Measurements from ENCODE around the gene RHOT2. TPM values are rescaled to one million over a fixed set of nuclear protein-coding genes. Genes with fewer than 3 reads are reported as not detected.

Gene RHOT2
- total and polyA plus RNA-seq, 2 donors (not counting 3 experiments of a cell fraction or from before 2014, with no cell fraction given) = 106 to 139 TPM

- Histone ChIP-seq H3K4me1 (ENCODE audit: control insufficient read depth, extremely low read depth, insufficient read depth, low read length) (peaks cover 15% of the 10 kb centered on the region), H4K20me1 (replicated peaks; ENCODE audit: control insufficient read depth, extremely low read depth, insufficient read depth, low read length) (no peaks in the 10 kb centered on the region), H3K4me2 (ENCODE audit: insufficient read depth, low read length) (no peak overlapping the region), H3K79me2 (ENCODE audit: control insufficient read depth, insufficient read depth, low read length) (peaks cover 20% of the 10 kb centered on the region), H2AFZ (ENCODE audit: low read depth, low read length) (no peak overlapping the region), H3K9me3 (replicated peaks; ENCODE audit: control insufficient read depth, insufficient read depth, low read length) (no peaks in the 10 kb centered on the region), H3K4me3 (replicated peaks in 1 of 3; ENCODE audit: insufficient read depth in 1 of 3, low read depth in 1 of 3, low read length in 3 of 3) (no peak overlapping the region), H3K27ac (ENCODE audit: insufficient read depth, low read depth, low read length) (no peak overlapping the region), H3K9ac (replicated peaks; ENCODE audit: extremely low read depth, insufficient read depth, low read length) (no peak overlapping the region), H3K9me1 (replicated peaks; ENCODE audit: control insufficient read depth, extremely low read depth, insufficient read depth, low read length) (no peaks in the 10 kb centered on the region), H3K36me3 (ENCODE audit: control insufficient read depth in 2 of 2, extremely low read depth in 1 of 2, insufficient read depth in 2 of 2, low read length in 2 of 2) (peaks cover 6 to 16% of the 10 kb centered on the region in 2 experiments), H3K27me3 (ENCODE audit: control insufficient read depth in 2 of 2, insufficient read depth in 2 of 2, low read length in 2 of 2) (no peaks in the 10 kb centered on the region)
- no peak for TF ChIP-seq POLR2AphosphoS5 (IDR thresholded peaks at IDR 0.05; ENCODE audit: insufficient read depth, low read depth, low read length)
- no peak for TF ChIP-seq POLR2A (IDR thresholded peaks at IDR 0.05; ENCODE audit: low read depth, low read length)
- TF ChIP-seq FOS (IDR thresholded peaks at IDR 0.05; ENCODE audit: borderline replicate concordance, insufficient read depth, low read length) = no peak
- TF ChIP-seq CTCF (IDR thresholded peaks at IDR 0.05; ENCODE audit: extremely low read depth in 1 of 2, insufficient read depth in 1 of 2, low read depth in 1 of 2, low read length in 2 of 2) = no peak
- TF ChIP-seq MAX (IDR thresholded peaks at IDR 0.05; ENCODE audit: insufficient read depth, insufficient read length) = no peak
- TF ChIP-seq GATA2 (IDR thresholded peaks at IDR 0.05; ENCODE audit: insufficient read depth, insufficient read length, low read depth, low read length) = no peak
- TF ChIP-seq EZH2 (IDR thresholded peaks at IDR 0.05; ENCODE audit: borderline replicate concordance, low read depth, low read length, severe bottlenecking) = no peak
- TF ChIP-seq MYC (IDR thresholded peaks at IDR 0.05; ENCODE audit: low read depth, low read length) = no peak
- no peak for TF ChIP-seq JUN (IDR thresholded peaks at IDR 0.05; ENCODE audit: borderline replicate concordance, insufficient read depth, insufficient read length, low read depth)
- BruUV-seq (replicated peaks) = no TSS peak
- POLR2A ChIA-PET = no interaction called here
- CTCF ChIA-PET = no interaction called here
- no peak for FAIRE-seq
- intact Hi-C loops (cut with micrococcal nuclease) = no loop called here
- no peak for DNase-seq (ENCODE audit: low read depth, low spot score)
- dilution Hi-C loops (cut with MboI; ENCODE audit: extremely low pct_ligation_motif_present, low sequenced_read_pairs) = no loop called here
Observed at GRCh38 chr16:677316-678190, 9.6 kb downstream of the RHOT2 start.

All from endothelial cell of umbilical vein (primary cell).